Left lung (tissue), 8 donors: ENCODE results near the gene KCTD11. TPM values are rescaled to one million over a fixed set of nuclear protein-coding genes. Genes with fewer than 3 reads are reported as not detected.

Source experiments
- polyA plus RNA-seq, 6 donors: library from polyadenylated mRNA; unstranded; fragments of 120-200 nt; gene quantifications; one replicate each; pipeline ENCODE4 v1.2.1, GENCODE V29; 2013; ENCODE audit not compliant: insufficient read length in 6 of 6
- total RNA-seq, 2 donors: library from RNA; stranded (reverse); fragmentation: NEBNext Ultra II Directional; extraction: Animal tissue kit (Norgen Biotek cat#: 25700); gene quantifications; one replicate each; pipeline ENCODE4 v1.2.1, GENCODE V29; 2021
- donor health status: DM: no; HTN: yes; CAD: no.
- donor health status: DM: no; HTN: no; CAD: no.

The KCTD11 gene
- total and polyA plus RNA-seq, 8 donors: 8.3 to 13.1 (median 10.3) TPM

Other genes with a start within 250 kb of the KCTD11 start
Only the 30 nearest of the 36 such genes appear.
- gene ASGR1, start 172.8 kb upstream of the KCTD11 start, total RNA-seq: 1 to 10 TPM; 2.4 to 7.7 TPM
- 10 to 100 TPM in 4 of 6 donors, 1 to 10 TPM in 2; 8.7 to 13.0 (median 11.0) TPM for gene ASGR1, start 172.8 kb upstream of the KCTD11 start, polyA plus RNA-seq
- gene DLG4, start 132.3 kb upstream of the KCTD11 start, total RNA-seq: 10 to 100 TPM; 25.9 to 33.8 TPM
- gene DLG4, start 132.3 kb upstream of the KCTD11 start, polyA plus RNA-seq: 10 to 100 TPM; 35.6 to 60.0 (median 47.6) TPM
- 100 to 1,000 TPM; 610 to 654 TPM for gene ACADVL, start 132.2 kb upstream of the KCTD11 start, total RNA-seq
- gene ACADVL, start 132.2 kb upstream of the KCTD11 start, polyA plus RNA-seq: 100 to 1,000 TPM; 285 to 403 (median 362) TPM
- gene DVL2, start 117.6 kb upstream of the KCTD11 start, total RNA-seq: 10 to 100 TPM; 36.9 to 46.3 TPM
- 10 to 100 TPM; 51.7 to 59.7 (median 54.6) TPM for gene DVL2, start 117.6 kb upstream of the KCTD11 start, polyA plus RNA-seq
- 10 to 100 TPM; 31.1 to 45.4 TPM for gene PHF23, start 112.7 kb upstream of the KCTD11 start, total RNA-seq
- 10 to 100 TPM; 32.8 to 51.2 (median 46.1) TPM for gene PHF23, start 112.7 kb upstream of the KCTD11 start, polyA plus RNA-seq
- gene GABARAP, start 109.7 kb upstream of the KCTD11 start, total RNA-seq: 100 to 1,000 TPM; 545 to 559 TPM
- 100 to 1,000 TPM; 442 to 526 (median 470) TPM for gene GABARAP, start 109.7 kb upstream of the KCTD11 start, polyA plus RNA-seq
- 100 to 1,000 TPM; 134 to 171 TPM for gene CTDNEP1, start 100.4 kb upstream of the KCTD11 start, total RNA-seq
- gene CTDNEP1, start 100.4 kb upstream of the KCTD11 start, polyA plus RNA-seq: 100 to 1,000 TPM; 133 to 154 (median 146) TPM
- 10 to 100 TPM; 26.5 to 46.6 TPM for gene ELP5, start 99.9 kb upstream of the KCTD11 start, total RNA-seq
- 10 to 100 TPM; 36.6 to 49.7 (median 42.9) TPM for gene ELP5, start 99.9 kb upstream of the KCTD11 start, polyA plus RNA-seq
- 100 to 1,000 TPM; 187 to 197 TPM for gene CLDN7, start 89.7 kb upstream of the KCTD11 start, total RNA-seq
- 10 to 100 TPM; 26.0 to 37.0 (median 34.8) TPM for gene CLDN7, start 89.7 kb upstream of the KCTD11 start, polyA plus RNA-seq
- under 1 TPM; 0.60 to 0.85 TPM for gene SLC2A4, start 70.4 kb upstream of the KCTD11 start, total RNA-seq
- gene SLC2A4, start 70.4 kb upstream of the KCTD11 start, polyA plus RNA-seq: 1 to 10 TPM in 4 of 6 donors, under 1 TPM in 2; 0.93 to 1.5 (median 1.3) TPM
- gene YBX2, start 57.5 kb upstream of the KCTD11 start, total RNA-seq: under 1 TPM; 0.37 to 0.67 TPM
- gene YBX2, start 57.5 kb upstream of the KCTD11 start, polyA plus RNA-seq: 1 to 10 TPM; 1.3 to 2.5 (median 1.6) TPM
- gene EIF5A, start 44.5 kb upstream of the KCTD11 start, total RNA-seq: 100 to 1,000 TPM; 307 to 622 TPM
- gene EIF5A, start 44.5 kb upstream of the KCTD11 start, polyA plus RNA-seq: 100 to 1,000 TPM; 213 to 323 (median 262) TPM
- gene GPS2, start 36.8 kb upstream of the KCTD11 start, total RNA-seq: 10 to 100 TPM; 48.2 to 54.9 TPM
- 100 to 1,000 TPM in 1 of 6 donors, 10 to 100 TPM in 5; 73.0 to 102 (median 81.9) TPM for gene GPS2, start 36.8 kb upstream of the KCTD11 start, polyA plus RNA-seq
- gene NEURL4, start 22.8 kb upstream of the KCTD11 start, total RNA-seq: 10 to 100 TPM; 27.8 to 35.2 TPM
- gene NEURL4, start 22.8 kb upstream of the KCTD11 start, polyA plus RNA-seq: 10 to 100 TPM; 22.2 to 36.8 (median 27.9) TPM
- gene ACAP1, start 15.6 kb upstream of the KCTD11 start, total RNA-seq: 10 to 100 TPM in 1 of 2 donors, 1 to 10 TPM in 1; 9.9 to 51.4 TPM
- 10 to 100 TPM in 2 of 6 donors, 1 to 10 TPM in 4; 6.7 to 11.3 (median 8.1) TPM for gene ACAP1, start 15.6 kb upstream of the KCTD11 start, polyA plus RNA-seq
- gene TMEM95, start 3.0 kb downstream of the KCTD11 start, total RNA-seq: not detected
- gene TMEM95, start 3.0 kb downstream of the KCTD11 start, polyA plus RNA-seq: not detected
- gene TNK1, start 28.9 kb downstream of the KCTD11 start, total RNA-seq: 1 to 10 TPM; 6.1 to 6.4 TPM
- gene TNK1, start 28.9 kb downstream of the KCTD11 start, polyA plus RNA-seq: 1 to 10 TPM; 5.3 to 8.7 (median 6.4) TPM
- 10 to 100 TPM; 42.0 to 42.7 TPM for gene PLSCR3, start 42.4 kb downstream of the KCTD11 start, total RNA-seq
- 10 to 100 TPM; 46.0 to 62.5 (median 57.7) TPM for gene PLSCR3, start 42.4 kb downstream of the KCTD11 start, polyA plus RNA-seq
- gene TMEM256, start 51.9 kb downstream of the KCTD11 start, total RNA-seq: 10 to 100 TPM; 50.7 to 56.0 TPM
- gene TMEM256, start 51.9 kb downstream of the KCTD11 start, polyA plus RNA-seq: 10 to 100 TPM; 70.7 to 75.7 (median 72.5) TPM
- 10 to 100 TPM; 14.8 to 20.1 TPM for gene NLGN2, start 55.7 kb downstream of the KCTD11 start, total RNA-seq
- 10 to 100 TPM; 25.3 to 34.4 (median 30.1) TPM for gene NLGN2, start 55.7 kb downstream of the KCTD11 start, polyA plus RNA-seq
- gene SPEM1, start 68.2 kb downstream of the KCTD11 start, total RNA-seq: not detected
- not detected for gene SPEM1, start 68.2 kb downstream of the KCTD11 start, polyA plus RNA-seq
- not detected for gene SPEM2, start 73.5 kb downstream of the KCTD11 start, total RNA-seq
- gene SPEM2, start 73.5 kb downstream of the KCTD11 start, polyA plus RNA-seq: not detected
- gene SPEM3, start 76.7 kb downstream of the KCTD11 start, total RNA-seq: not detected
- gene SPEM3, start 76.7 kb downstream of the KCTD11 start, polyA plus RNA-seq: not detected
- 1 to 10 TPM; 7.2 to 9.6 TPM for gene TMEM102, start 83.3 kb downstream of the KCTD11 start, total RNA-seq
- gene TMEM102, start 83.3 kb downstream of the KCTD11 start, polyA plus RNA-seq: 1 to 10 TPM; 2.1 to 3.3 (median 2.6) TPM
- gene FGF11, start 87.3 kb downstream of the KCTD11 start, total RNA-seq: 1 to 10 TPM in 1 of 2 donors, under 1 TPM in 1; 0.97 to 1.7 TPM
- gene FGF11, start 87.3 kb downstream of the KCTD11 start, polyA plus RNA-seq: 1 to 10 TPM; 1.7 to 2.8 (median 2.3) TPM
- gene CHRNB1, start 92.9 kb downstream of the KCTD11 start, total RNA-seq: 10 to 100 TPM; 10.6 to 12.1 TPM
- 10 to 100 TPM in 2 of 6 donors, 1 to 10 TPM in 4; 7.0 to 10.3 (median 9.6) TPM for gene CHRNB1, start 92.9 kb downstream of the KCTD11 start, polyA plus RNA-seq
- gene ZBTB4, start 127.5 kb downstream of the KCTD11 start, total RNA-seq: 10 to 100 TPM; 46.2 to 63.2 TPM
- 10 to 100 TPM; 39.7 to 49.7 (median 42.8) TPM for gene ZBTB4, start 127.5 kb downstream of the KCTD11 start, polyA plus RNA-seq
- gene SLC35G6, start 129.3 kb downstream of the KCTD11 start, total RNA-seq: not detected
- under 1 TPM; 0.17 to 0.35 (median 0.35) TPM for gene SLC35G6, start 129.3 kb downstream of the KCTD11 start, polyA plus RNA-seq
- 100 to 1,000 TPM in 1 of 2 donors, 10 to 100 TPM in 1; 90.8 to 116 TPM for gene POLR2A, start 132.2 kb downstream of the KCTD11 start, total RNA-seq
- gene POLR2A, start 132.2 kb downstream of the KCTD11 start, polyA plus RNA-seq: 100 to 1,000 TPM in 4 of 6 donors, 10 to 100 TPM in 2; 97.2 to 118 (median 109) TPM
- 10 to 100 TPM; 48.5 to 50.5 TPM for gene TNFSF12, start 196.9 kb downstream of the KCTD11 start, total RNA-seq
- gene TNFSF12, start 196.9 kb downstream of the KCTD11 start, polyA plus RNA-seq: 10 to 100 TPM; 23.6 to 30.7 (median 28.4) TPM